Right ventricle myocardium inferior (tissue), 1 donor: ENCODE results near the gene HPS4. TPM values are rescaled to one million over a fixed set of nuclear protein-coding genes. Genes with fewer than 3 reads are reported as not detected.

Experiments used
- total RNA-seq: library from RNA; stranded (reverse); fragmentation: NEBNext Ultra II Directional; extraction: Animal tissue kit (Norgen Biotek cat#: 25700); gene quantifications from one replicate; pipeline ENCODE4 v1.2.1, GENCODE V29; 2021
- donor health status: DM: no; HTN: yes; CAD: no; lungs with severe emphysema.

The HPS4 gene
- total RNA-seq, 1 donor from 2014 or later, result 8.5 TPM

Other genes starting within 250 kb of the HPS4 start
- gene ASPHD2, start 54.5 kb downstream of the HPS4 start, total RNA-seq, result 0.19 TPM
- 20.9 TPM for gene SRRD, start 94 bp upstream of the HPS4 start, total RNA-seq
- 20.3 TPM for gene TFIP11, start 28.7 kb upstream of the HPS4 start, total RNA-seq
- 29.1 TPM for gene TPST2, start 106.3 kb upstream of the HPS4 start, total RNA-seq
- gene CRYBB1, start 134.2 kb upstream of the HPS4 start, total RNA-seq, result 0.87 TPM
- gene CRYBA4, start 138.2 kb upstream of the HPS4 start, total RNA-seq, result not detected
- 0.38 TPM for gene MIAT, start 173.8 kb upstream of the HPS4 start, total RNA-seq